ENCODE results near the gene SYNC.

Gene SYNC

DNA sequence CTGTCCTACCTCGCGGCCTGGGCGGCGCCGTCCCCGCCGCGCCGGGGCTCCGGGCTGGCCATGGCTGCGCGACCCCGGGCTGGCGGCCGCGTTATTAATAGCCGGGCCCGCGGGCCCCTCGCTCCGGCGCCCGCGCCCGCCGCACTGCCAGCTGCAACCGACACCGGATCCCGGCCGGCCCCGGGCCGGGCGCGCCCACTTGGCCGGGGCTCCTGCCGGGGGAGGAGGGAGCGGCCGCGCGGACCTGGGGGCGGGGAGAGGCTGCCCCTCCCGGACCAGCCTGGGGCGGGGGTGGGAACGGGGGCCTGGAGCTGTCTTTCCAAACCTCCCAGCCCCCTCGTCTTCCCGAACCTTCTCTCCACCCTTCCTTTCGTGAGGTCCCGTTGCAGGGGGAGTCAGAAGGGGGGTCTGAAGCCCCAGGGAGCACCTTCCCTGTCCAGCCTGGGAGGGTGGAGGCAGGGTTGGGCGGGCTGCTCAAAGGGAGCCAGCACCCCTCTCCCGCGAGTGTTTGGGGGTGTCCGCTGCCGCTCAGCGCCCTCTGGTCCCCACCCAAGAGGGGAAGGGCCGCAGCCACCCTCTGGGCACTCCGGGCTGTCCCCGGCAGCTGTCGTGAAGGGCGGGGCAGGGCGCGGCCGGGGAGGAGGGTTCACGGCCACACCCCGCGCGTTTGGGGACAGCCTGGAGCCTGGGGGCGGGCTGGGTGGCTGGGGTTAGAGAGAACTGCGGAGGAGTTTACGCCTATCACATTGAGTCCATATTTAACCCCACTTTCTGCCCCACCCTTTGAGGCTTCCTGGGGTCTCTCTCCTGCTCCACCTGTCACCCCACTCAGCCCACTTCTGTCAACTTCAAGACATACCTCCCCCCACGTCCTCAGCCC is at the start of gene SYNC:
Gene SYNC (minus strand): TSS at position 172 of the 880 bp plus-strand sequence. CDS start 110 bp downstream, at position 62.
- peak; percentile 35 for DNase-seq

DNA sequence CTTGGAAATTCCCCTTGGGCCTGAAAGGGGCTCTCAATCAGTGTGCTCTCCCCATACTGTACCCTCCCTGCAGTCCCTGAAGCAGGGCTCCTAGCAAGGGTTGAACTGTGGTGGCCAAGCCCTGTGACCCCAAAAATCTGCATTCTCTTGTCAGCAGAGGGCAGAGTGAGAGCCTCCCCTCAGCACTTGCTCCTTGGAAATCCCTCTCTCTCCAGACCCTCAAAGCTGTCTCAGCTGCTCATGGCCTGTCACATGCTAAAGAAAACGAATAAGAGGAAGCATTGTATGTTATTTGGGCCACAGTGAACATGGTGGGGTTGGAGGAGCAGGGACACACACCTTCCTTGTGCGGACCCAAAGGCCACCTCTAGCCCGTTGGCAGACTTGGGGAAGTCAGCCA is 47.2 kb upstream of the SYNC start:
- DNase-seq: no peak

DNA sequence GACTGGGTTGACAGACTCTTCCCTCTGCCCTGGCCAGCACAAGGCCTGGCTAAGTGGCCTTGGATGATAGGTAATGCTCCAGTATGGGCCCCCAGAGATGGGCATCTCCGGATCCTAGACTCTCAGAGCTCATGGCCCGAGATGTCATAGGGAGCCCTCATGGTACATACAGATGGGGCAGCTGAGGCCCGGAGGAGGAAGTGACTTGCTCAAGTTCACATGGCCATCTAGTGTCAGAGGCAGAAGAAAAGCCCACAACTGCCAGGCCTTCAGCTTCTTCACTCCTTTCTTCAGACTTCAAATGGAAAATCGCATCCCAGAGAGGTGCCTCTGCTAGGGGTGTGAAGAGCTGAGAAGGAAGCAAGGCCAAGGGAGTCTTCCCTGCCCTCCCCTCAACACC is 46.8 kb upstream of the SYNC start:
- DNase-seq: no peak

DNA sequence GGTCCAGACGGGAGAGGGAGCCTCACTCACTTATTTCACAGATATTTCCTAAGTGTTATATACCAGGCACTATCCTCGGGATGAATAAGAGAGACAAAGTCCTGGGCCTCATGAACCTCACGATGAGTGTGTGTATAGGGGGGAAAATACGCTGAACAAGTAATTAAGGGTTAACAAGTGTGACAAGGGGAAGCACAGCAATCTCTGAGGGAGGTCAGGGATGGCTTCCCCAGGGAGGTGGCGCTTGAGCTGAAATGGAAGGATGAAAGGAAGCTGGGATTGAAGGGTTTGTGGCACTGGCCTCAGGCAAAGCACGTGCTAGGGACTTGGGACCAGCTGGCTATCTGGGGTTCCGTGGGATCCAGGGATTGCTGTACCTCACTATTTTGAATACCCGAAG is 46.4 kb upstream of the SYNC start:
- DNase-seq: no peak

DNA sequence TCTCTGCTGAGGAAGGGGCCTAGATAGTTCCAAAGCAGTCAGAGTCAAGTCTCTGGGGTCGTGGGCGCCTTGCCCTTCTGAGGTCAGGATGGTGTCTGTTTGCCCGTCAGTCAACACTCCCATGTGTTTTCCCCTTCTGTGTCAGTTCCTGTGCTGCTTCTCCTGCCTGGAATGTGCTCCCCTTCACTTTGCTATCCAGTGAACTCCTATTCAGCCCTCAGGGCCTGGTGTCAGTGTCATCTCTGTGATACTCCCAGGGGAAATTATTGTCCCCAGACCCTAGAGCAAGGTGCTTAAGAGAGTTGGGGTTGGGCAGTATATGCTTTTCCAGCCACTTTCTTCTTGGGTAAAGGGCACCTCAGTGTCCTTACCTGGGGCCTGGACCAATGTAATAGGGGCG is 45.8 kb upstream of the SYNC start:
- no peak for DNase-seq

DNA sequence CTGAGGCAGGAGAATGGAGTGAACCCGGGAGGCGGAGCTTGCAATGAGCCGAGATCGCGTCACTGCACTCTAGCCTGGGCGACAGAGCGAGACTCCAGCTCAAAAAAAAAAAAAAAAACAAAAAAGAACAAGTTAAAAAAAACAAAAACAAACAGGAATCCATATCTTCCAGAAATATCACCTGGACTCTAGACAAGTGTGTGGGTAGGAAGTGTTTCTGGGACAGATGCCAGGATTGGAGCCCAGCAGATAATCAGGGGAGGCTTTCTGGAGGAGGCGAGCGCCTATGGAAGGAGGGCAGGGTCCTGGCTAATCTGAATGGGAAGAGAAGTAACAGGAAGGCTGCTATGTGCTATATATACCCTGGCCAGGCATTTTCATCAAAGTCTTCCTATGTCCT is 43.6 kb upstream of the SYNC start:
- no peak for DNase-seq

DNA sequence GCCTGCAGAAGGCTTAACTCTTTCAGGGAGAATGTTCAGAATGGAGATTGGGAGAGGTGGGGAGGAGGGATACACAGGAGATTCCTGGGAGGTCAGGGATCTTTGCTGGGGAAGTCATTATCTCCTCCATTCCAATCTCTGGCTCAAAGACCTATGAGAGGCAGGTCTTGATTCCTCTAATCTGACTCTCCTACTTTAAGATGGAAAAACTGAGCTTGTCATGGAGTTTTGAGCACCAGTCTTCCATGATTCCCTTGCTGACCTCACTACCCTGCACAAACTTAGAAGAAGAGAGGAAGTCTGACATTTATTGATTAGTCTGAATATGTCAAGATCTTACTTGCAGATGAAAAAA is 41.5 kb upstream of the SYNC start:
- DNase-seq: no peak

DNA sequence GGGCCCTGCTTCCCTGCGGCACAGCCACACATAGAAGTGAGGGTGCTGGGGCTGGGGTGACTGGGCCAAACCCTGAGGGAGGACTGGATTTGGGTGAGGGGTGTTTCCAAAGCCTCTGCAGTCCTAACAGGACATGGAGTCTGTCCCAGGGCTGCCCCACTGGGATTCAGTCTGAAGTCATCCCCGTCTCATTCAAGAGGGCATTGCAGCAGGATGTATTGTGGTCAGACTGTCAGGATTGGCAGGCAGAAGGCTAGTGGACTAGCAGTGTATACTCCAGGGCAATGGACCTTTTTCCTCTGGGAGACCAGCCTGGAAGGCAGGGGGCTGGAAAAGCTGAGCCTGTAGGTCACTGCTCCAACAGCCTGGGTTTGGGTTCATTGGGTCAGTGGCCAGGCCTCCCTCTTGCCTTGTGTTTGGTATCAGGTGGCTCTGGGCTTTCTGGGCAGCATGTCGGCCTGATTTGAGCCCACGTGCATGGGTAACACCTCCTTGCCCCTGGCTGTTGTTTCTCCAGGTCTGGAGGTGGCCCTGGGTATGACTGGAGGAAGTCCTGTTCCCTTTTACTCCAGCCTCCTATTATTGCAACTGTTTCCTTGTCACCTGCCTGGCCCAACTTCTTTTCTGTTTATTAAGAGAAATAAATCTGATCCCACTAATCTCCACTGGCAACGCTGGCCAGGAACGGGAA is 41.0 kb upstream of the SYNC start:
- no peak for DNase-seq

DNA sequence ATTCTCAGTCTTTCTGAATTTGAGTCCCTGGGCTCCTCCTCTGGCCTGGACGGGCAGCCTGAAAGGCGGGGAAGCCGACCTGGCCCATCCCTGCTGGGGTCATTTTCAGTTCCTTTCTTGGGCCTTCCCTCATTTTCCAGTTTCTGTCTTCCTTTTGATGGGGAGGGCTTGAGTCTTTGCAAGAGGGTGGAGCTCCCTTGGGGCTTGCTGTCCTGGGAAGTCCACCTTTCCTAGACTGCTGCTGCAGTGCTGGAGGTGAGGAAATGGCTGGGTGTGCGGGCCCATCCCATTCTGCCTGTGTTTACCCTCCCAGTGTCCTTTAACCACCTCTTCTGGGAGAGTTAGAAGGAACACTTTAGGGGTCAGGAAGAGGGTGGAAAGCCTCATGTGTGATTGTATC is 40.4 kb upstream of the SYNC start:
- DNase-seq: peak; percentile 40

DNA sequence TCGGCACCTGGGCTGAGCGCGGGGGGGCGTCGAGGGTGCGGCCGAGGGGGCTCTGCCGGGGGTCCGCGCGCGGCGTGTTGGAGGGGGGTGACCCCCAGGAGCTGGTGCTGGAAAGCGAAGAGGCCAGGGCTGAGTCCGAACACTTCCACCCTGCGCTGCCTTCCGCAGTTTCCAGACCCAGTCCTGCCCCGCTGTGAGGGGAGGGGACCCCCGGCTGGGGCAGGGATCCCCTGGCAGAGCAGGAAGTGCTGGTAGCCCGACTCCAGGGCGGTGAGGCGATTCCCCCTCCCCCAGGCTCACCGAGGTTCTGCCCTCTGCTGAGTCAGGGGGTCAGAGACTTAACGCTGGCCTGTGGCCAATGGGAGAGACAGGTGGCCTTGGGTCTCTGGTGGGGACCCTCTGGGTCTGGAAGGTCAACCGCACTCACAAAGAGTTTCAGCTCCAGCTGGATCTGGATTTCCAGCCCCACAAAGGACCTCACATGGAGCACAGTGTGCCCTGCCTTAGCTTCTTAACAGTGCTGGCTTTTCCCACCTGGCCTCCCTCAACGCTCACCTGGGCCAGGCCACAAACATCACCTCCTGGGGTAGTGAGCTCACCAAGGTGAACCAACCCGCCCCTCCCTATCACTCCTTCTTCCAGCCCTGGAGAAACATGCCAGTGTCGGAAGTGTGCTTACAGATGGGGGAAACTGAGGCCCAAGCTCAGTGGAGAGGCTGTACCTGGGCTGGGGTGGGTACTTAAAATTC is 39.8 kb upstream of the SYNC start:
- DNase-seq: no peak

DNA sequence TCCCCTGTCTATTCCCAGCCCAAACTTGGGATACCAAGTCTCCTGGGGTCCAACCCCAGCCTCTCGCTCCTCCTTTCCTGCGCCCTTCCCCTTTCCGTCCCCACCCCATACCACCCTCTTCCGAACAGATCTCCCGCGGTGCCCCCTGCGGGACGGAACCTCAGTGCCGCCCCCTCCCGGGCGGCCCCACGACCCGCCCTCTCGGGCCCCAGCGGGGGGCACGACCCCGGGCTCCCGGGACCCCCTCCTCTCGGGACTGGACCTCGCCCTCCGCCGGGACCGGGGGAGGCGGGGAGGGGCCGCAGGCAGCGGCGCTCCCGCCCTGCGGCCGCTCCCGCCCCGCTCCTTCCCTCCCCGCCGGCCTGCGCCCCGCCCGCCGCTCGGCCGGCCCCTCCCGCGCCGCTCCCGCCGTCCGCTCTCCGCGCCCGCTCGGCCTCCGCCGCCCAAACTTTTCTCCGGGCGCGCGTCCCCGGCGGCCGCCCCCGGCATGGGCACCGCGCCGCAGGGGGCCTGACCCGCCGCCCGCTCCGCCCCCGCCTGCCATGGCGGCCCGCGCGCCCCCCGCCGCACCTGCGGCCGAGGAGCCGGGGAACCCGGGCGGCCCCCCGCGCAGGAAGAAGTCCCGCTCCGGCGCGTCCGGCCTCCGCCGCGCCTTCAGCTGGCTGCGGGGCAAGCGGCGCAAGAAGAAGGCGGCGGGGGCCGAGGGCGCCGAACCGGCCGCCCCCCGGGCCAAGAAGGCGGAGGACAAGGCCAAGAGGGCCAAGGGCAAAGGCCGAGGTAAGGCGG is 39.0 kb upstream of the SYNC start:
- DNase-seq: no peak

DNA sequence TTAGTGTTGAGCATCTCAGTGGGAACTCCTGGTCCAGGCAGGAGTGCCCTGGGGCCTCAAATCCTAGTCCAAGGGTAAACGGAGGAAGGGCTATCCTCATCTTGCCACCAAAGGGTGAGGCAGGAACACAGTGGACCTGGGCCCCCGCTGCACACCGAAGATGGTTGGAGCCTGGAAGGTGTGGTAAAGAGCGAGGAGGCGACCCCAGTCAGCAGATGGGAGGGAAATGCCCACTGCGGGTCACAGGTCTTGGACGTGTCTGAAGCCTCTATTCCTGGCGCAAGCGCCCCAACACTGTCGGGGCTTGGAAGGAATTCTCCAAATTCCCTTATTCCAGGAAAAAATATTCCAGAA is 38.5 kb upstream of the SYNC start:
- no peak for DNase-seq

DNA sequence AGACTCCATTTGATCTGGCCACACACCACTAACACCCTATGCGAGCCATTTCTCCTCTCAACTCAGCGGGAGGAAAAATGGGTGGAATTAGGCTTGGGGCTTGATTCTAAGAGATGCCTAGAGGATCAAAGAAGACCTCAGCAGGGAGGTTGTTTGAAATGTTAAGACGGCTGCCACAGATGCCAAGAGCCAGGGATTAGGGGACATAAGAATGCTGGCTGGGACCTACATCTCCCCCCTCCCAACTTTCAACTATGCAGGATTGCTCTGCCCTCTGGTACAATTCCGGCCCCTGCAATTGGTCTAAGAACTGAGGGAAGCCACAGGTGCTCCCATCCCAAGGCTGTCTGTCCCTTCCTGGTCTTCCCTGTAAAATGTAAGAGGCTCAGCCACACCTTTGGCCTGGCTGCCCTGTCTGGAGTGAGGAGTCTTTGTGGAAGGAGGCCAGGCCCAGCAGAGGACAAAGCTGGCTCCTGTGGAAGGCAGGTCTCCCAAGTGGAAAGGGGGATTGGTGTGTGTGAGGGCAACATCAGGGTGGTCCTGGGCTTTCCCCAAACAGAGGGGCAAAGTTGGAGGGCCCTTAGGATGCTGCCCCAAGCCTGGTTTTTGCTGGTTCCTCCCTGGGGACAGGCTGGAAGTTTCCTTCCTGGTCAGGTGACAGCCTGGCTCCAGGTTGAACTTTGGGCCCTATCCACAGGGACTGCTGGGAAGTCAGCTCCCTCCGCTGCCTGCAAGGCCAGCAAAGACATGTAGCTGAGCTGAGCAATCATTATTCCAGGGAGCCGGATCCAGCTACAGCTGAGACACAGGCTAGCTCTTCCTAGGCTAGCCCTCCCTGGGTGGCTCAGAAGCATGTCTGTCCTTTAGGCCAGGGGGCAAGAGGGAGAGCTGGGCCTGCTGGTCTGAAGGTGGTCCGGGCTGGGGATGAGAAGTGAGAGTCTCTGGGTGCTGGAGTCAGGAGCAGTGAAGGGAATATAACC is 34.5 kb upstream of the SYNC start:
- no peak for DNase-seq

DNA sequence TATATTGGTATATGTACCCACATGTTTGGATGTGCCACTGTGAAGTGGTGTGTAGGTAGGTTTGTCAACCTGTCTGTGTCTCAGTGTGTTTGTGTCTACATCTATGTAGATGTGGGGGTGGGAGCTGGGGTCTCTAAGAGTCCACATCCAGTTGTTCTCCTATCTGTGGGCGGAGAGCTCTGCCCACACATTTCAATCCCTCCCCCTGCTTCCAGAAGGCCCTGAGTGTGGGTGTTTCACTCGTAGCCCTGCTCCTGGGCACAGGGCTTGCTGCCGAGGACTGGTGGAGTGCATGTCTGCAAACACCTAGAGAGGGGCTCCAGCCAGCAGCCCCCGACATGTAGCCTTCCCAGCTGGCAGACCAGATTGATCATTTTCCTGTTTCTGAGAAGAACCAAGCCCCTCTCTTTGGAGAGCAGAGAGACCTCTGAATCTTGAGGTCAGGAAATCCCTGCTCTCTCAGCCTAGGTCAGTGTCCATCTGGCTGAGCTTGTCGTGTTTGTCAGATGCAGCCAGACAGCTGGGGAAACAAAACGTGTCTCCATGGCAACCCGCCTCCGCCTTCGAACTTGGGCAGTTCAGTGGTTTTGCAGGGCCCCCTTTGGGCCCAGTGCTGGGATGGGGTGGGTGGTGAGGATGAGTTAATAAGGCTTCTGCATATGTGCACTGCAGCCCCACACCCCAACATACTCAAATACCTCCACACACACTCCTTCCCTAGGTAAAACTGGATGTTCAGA is 31.2 kb upstream of the SYNC start:
- no peak for DNase-seq

DNA sequence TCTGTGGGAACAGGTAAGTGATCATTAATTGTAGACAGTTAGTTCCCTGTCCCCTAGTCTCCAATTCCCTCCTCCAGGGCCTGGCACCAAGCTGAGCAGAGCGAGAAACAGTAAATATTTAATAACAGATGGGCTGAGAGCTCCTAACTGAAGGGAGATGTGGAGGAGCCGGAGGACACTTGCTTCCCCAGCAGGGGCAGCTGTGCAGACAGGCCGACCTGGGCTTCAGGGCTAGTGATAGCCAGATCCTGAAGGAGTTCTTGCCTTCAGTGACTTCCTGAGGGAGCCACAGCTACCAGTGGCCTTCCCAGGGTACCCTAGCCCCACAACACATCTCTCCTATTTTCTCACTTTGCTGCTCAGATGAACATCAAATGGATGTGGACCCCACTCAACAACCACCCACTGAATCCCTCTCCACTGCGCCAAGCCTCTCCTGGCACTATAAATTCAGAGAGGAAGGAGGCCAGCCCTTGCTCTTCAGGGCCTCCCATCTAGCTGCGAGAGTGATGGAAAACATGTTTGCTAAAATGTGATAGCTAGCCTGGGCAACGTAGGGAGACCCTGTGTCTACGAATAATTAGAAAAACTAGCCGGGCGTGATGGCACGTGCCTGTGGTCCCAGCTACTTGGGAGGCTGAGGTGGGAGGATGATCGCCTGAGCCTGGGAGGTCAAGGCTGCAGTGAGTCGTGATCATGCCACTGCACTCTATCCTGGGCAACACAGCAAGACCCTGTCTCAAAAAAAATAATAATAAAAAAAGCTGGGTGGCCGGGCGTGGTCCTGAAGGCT is 26.9 kb upstream of the SYNC start:
- no peak for DNase-seq

DNA sequence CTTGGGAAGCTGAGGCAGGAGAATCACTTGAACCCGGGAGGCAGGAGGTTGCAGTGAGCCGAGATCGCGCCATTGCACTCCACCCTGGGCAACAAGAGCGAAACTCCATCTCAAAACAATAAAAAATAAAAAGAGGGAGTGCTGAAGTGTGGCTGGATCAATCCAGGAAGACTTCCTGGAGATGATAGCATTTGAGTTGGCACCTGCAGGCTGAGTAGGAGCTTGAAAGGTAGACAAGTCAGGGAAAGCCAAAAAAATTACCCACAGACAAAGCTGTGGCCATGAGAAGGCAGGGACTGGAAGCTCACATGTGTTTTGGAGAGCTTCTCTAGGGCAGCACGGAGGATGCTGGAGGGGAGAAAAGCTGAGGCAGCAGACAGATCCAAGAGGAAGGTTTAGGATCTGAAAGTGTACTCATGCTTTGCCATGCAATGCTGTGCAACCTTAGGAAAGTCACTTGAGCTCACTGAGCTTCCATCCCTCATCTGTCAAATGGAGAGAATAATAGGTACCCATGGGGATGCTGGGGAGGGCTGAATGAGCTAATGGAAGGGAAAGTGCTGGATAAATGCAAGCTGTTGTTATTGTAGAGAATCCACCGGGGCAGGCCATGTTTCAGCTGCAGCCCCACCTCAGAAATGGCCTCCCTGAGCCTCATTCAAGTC is 26.0 kb upstream of the SYNC start:
- DNase-seq: no peak

DNA sequence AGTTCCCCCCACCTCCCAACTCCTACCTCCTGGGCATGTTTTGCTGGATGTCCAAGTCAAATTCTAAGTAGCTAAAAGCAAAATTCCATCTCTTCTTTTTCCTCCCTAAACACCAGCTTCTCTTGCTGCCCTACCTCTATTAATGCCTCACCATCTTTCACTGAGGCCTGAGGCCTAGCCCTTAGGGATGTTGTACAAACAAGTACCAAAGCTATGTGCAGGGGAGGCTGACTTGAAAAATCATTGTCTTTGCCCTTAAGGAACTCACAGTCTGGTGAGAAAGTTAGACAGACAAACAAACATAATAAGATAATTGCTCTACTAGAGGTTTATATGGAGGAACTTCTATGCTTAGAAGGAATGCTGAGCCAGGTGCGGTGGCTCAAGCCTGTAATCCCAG is 25.3 kb upstream of the SYNC start:
- DNase-seq: no peak

DNA sequence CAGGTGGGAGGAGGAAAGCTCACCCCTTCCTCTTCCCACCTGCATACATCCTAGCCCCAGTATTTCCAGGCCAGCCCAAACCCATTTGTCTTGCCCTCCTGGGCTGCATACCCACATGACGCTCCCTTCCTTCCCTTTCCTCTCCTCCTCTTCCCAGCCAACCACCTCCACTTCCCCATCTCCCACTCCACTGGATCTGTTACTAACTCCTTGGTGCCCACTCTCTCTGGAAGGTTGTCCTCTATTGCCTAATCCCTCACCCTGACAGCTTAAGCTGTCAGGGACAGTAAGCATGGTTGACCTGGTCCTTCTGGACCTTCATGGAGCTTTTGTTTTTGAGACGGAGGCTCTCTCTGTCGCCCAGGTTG is 23.0 kb upstream of the SYNC start:
- DNase-seq: peak; percentile 21
